Peyer's patch (tissue), 4 donors: ENCODE measurements around the gene TRIM38. TPM values are rescaled to one million over a fixed set of nuclear protein-coding genes. Genes with fewer than 3 reads are reported as not detected.

Experiments used
- DNase-seq, 3 donors: peaks; one replicate each; pipeline ENCODE4 v3.0.0-alpha.2; 2017 to 2019
- H3K27ac ChIP-seq, 4 donors: fragments of 200-600 bp; sonication (generic); one replicate each; pipeline ENCODE4 v1.5.1; 2016 to 2019
- H3K27me3 ChIP-seq, 2 donors: fragments of 200-600 bp; sonication (generic); one replicate each; pipeline ENCODE4 v1.5.1; 2019
- H3K36me3 ChIP-seq, 3 donors: fragments of 200-600 bp; sonication (generic); one replicate each; pipeline ENCODE4 v1.5.1; 2016 to 2019
- H3K4me1 ChIP-seq, 4 donors: fragments of 200-600 bp; sonication (generic); one replicate each; pipeline ENCODE4 v1.5.1; 2016 to 2019
- H3K4me3 ChIP-seq, 4 donors: fragments of 200-600 bp; sonication (generic); 1 replicate in 3 of 4; 2 replicates in 1 of 4; pipeline ENCODE4 v1.5.1; 2016 to 2019; ENCODE audit warnings: mild to moderate bottlenecking in 1 of 4
- H3K9me3 ChIP-seq, 4 donors: fragments of 200-600 bp; sonication (generic); one replicate each; pipeline ENCODE4 v1.5.1; 2016 to 2019; ENCODE audit warnings: mild to moderate bottlenecking in 1 of 4
- POLR2A ChIP-seq, 2 donors: fragments of 450-650 bp; IDR thresholded peaks; one replicate each; pipeline ENCODE4 v1.5.1; 2017; ENCODE audit warnings: antibody characterized with exemption in 2 of 2, mild to moderate bottlenecking in 2 of 2, moderate library complexity in 2 of 2
- total RNA-seq, 4 donors: library from RNA; depleted of rRNA; stranded (reverse); fragments of >200 nt; gene quantifications; one replicate each; pipeline ENCODE4 v1.1.0, GENCODE V29; 2016
- TF ChIP-seq, protein P1 (sequence below), 6 experiments: fragments of 450-650 bp in 4 of 6; fragments of 200-600 bp in 2 of 6; sonication (generic) in 1 of 6; IDR thresholded peaks; one replicate each; pipeline ENCODE4 v1.5.1; 2017 to 2019; ENCODE audit warnings: antibody characterized with exemption in 6 of 6, mild to moderate bottlenecking in 3 of 6, moderate library complexity in 1 of 6

Gene TRIM38
- total RNA-seq, 4 donors from 2014 or later = 15.3 to 24.8 (median 19.3) TPM

- Histone ChIP-seq H3K4me3 (no peak overlapping the region), H3K4me1 (peaks cover 0 to 39% (median 18%) of the 10 kb centered on the region in 4 donors), H3K36me3 (peaks cover 0 to 36% (median 0%) of the 10 kb centered on the region in 3 donors), H3K9me3 (no peaks in the 10 kb centered on the region), H3K27me3 (no peaks in the 10 kb centered on the region), H3K27ac (no peak overlapping the region)
- DNase-seq = no peak
- TF ChIP-seq, protein P1, sequence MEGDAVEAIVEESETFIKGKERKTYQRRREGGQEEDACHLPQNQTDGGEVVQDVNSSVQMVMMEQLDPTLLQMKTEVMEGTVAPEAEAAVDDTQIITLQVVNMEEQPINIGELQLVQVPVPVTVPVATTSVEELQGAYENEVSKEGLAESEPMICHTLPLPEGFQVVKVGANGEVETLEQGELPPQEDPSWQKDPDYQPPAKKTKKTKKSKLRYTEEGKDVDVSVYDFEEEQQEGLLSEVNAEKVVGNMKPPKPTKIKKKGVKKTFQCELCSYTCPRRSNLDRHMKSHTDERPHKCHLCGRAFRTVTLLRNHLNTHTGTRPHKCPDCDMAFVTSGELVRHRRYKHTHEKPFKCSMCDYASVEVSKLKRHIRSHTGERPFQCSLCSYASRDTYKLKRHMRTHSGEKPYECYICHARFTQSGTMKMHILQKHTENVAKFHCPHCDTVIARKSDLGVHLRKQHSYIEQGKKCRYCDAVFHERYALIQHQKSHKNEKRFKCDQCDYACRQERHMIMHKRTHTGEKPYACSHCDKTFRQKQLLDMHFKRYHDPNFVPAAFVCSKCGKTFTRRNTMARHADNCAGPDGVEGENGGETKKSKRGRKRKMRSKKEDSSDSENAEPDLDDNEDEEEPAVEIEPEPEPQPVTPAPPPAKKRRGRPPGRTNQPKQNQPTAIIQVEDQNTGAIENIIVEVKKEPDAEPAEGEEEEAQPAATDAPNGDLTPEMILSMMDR (IDR thresholded peaks at IDR 0.05) = no peak
- no peak for TF ChIP-seq POLR2A (IDR thresholded peaks at IDR 0.05)
Observed at GRCh38 chr6:25965058-25965457, 2.5 kb downstream of the TRIM38 start.

GRCh38 chr6:25966711-25967110 lies 4.1 kb downstream of the TRIM38 start:
- no peaks in the 10 kb centered on the region for H3K9me3 ChIP-seq
- TF ChIP-seq, protein P1 (IDR thresholded peaks at IDR 0.05) = no peak
- TF ChIP-seq POLR2A (IDR thresholded peaks at IDR 0.05) = no peak
- no peak overlapping the region for H3K4me3 ChIP-seq
- no peaks in the 10 kb centered on the region for H3K27me3 ChIP-seq
- H3K27ac ChIP-seq = no peak overlapping the region
- H3K36me3 ChIP-seq = peaks cover 0 to 53% (median 0%) of the 10 kb centered on the region in 3 donors
- DNase-seq = no peak
- peaks cover 0 to 37% (median 17%) of the 10 kb centered on the region in 4 donors for H3K4me1 ChIP-seq

DNA sequence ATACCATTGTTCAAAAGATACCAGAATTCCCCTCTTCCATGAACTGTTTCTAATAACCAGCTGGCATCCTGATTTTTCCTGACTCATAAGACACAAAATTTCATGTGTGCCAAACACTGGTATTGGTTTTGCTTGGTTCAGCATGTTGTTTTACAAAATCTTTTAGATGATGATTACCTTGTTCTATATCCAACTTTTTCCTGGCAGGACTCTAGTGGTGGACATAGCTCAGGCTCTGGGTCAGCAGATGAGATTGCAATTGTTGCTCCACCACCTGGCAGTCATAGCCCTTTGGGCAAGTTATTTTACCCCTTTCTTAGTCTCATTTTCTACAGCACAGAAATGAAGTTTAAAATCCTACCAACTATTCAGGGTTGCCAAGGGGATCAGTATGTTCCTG lies 6.2 kb downstream of the TRIM38 start:
- no peak for TF ChIP-seq POLR2A (IDR thresholded peaks at IDR 0.05)
- TF ChIP-seq, protein P1 (IDR thresholded peaks at IDR 0.05) = no peak
- Histone ChIP-seq H3K4me3 (no peak overlapping the region), H3K27ac (no peak overlapping the region), H3K9me3 (no peaks in the 10 kb centered on the region), H3K27me3 (no peaks in the 10 kb centered on the region), H3K36me3 (peaks cover 0 to 73% (median 0%) of the 10 kb centered on the region in 3 donors), H3K4me1 (peaks cover 0 to 31% (median 14%) of the 10 kb centered on the region in 4 donors)
- DNase-seq = no peak

DNA sequence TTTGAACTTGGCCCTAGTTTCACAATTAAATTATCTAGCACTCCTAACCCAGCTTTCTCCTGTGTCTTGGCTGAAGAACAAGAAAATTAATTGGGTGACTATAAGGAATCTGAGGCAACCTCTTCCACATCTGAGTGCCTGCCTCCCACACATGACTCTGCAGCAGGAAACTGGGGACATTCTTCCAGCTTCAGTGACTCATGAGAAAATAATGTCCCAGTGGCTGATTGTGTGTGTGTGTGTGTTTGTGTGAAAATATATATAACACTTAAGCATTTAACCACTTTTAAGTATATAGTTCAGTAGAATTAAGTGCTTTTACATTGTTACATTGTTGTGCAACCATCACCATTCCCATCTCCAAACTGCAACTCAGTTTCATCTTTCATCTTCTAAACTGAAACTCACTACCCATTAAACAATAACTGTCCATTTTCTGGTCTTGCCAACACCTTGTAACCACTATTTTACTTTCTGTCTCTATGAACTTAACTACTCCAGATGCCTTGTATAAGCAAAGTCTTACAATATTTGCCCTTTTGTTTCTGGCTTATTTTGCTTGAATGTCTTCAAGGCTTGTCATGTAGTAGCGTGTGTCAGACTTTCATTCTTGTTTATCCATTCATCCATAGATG lies 8.7 kb downstream of the TRIM38 start:
- peak overlapping the region in 1 of 4 donors; percentile 6 for H3K27ac ChIP-seq
- TF ChIP-seq, protein P1 (IDR thresholded peaks at IDR 0.05) = no peak
- no peak for TF ChIP-seq POLR2A (IDR thresholded peaks at IDR 0.05)
- no peak for DNase-seq
- H3K4me1 ChIP-seq = peaks cover 0 to 15% (median 7%) of the 10 kb centered on the region in 4 donors
- no peak overlapping the region for H3K4me3 ChIP-seq
- H3K9me3 ChIP-seq = no peaks in the 10 kb centered on the region
- H3K27me3 ChIP-seq = no peaks in the 10 kb centered on the region
- peaks cover 0 to 82% (median 0%) of the 10 kb centered on the region in 3 donors for H3K36me3 ChIP-seq

DNA sequence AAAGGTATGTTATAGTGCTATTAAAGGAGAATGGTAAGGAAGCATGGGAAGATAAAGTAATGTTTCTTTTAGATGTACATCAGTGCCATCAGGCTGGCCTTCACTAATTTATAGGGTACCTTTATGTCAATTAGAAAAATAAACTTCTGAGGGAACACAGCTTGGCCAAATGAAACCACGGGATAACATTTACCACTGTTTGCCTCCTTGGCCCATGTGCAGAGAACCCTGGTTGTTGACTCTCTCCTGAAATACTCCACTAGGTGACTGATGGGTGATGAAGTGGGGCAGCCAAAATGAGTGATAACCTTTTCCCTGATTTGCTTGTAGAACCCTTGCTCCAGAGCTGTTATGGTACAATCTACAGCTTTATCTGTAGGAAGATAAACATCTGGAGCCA lies 9.5 kb downstream of the TRIM38 start:
- no peak overlapping the region for H3K27ac ChIP-seq
- H3K4me3 ChIP-seq = no peak overlapping the region
- H3K27me3 ChIP-seq = no peaks in the 10 kb centered on the region
- H3K4me1 ChIP-seq = peaks cover 0 to 8% (median 3%) of the 10 kb centered on the region in 4 donors
- H3K36me3 ChIP-seq = peaks cover 0 to 84% (median 0%) of the 10 kb centered on the region in 3 donors
- TF ChIP-seq, protein P1 (IDR thresholded peaks at IDR 0.05) = no peak
- TF ChIP-seq POLR2A (IDR thresholded peaks at IDR 0.05) = no peak
- no peaks in the 10 kb centered on the region for H3K9me3 ChIP-seq
- no peak for DNase-seq
